SK-MEL-5 (cell line): ENCODE data around the gene CACHD1. TPM values are rescaled to one million over a fixed set of nuclear protein-coding genes. Genes with fewer than 3 reads are reported as not detected.

Source experiments
- DNase-seq: peaks from one replicate; pipeline ENCODE4 v3.0.0-alpha.2; 2016; ENCODE audit warnings: low read depth, low spot score
- in situ Hi-C: cut with HindIII; loops from 2 replicates; pipeline ENCODE4 v1.10.0; 2016; ENCODE audit warnings: low sequenced_read_pairs, high pct_unique_total_duplicates, low pct_unique_long_range_greater_than_20kb
- total RNA-seq: library from RNA; depleted of rRNA; stranded (reverse); fragments of >200 nt; shearing (Covaris generic); gene quantifications from 2 replicates; pipeline ENCODE4 v1.2.3, GENCODE V29; 2014

Gene CACHD1
- total RNA-seq, 1 experiment from 2014 or later = 6.9 TPM

DNA sequence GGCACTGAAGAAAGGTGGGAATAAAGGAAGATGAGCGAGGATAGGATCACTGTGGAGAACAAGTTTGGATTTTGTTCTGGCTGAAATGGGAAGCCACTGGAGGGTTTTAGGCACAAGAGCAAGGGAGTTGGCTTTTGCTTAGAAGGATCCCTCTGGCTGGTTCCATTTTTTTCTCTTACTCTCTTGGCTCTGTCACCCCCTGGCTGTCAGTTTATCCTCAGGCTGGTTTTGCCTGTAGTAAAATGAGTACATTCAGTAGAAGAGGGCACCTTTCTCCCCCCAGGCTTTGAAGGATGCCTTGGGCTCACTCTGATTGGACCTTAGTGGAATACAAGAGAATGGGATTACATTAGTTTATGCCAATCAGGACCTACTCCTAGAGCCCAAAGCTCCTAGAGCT, 17.1 kb downstream of the CACHD1 start:
- in situ Hi-C loops = no loop called here
- DNase-seq = peak; percentile 50

DNA sequence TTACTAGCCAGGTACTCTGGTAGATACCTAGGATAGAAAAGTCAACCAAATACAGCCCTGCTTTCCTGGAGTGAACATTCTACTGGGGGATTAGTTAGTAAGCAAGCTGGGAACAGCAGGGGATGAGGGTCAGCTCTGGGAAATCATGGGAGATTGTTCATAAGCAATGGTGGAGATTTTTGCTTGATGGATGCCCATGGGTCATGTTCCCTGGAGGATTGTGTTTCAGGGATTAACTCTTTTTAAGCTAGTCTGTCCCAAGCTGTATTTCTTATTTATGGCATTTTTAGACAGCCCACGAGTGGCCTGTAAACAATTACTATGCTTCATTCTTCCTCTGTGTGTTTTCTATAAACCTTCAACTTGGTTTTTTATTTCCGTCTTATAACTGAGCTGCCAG, 18.9 kb downstream of the CACHD1 start:
- in situ Hi-C loops = no loop called here
- DNase-seq = no peak

GRCh38 chr1:64489707-64490106, 19.8 kb downstream of the CACHD1 start:
- in situ Hi-C loops = no loop called here
- no peak for DNase-seq

GRCh38 chr1:64490213-64490818, 20.4 kb downstream of the CACHD1 start:
- in situ Hi-C loops = no loop called here
- DNase-seq = no peak

GRCh38 chr1:64492424-64492823, 22.5 kb downstream of the CACHD1 start:
- in situ Hi-C loops = no loop called here
- no peak for DNase-seq

DNA sequence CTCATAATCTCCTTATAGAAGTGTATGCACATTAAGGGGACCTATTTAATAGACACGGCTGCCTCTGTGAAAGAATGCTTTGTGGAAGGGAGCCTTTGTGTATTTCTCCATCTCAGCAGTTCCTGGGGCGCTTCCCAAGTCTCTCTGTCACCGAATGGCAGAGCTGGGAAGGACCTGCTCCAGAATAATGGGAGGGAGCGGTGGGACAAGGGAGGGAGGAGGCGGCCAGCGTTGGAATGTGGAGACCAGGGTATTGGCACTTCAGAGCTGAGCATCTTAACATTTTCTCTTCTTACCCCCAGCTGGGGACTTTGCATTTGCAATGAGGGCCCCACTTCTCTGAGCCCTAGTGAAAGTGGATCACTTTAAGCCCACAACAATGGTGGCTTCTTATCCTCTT, 23.9 kb downstream of the CACHD1 start:
- DNase-seq = no peak
- in situ Hi-C loops = no loop called here

- DNase-seq = no peak
- in situ Hi-C loops = no loop called here
Measured at GRCh38 chr1:64494659-64495058, 24.7 kb downstream of the CACHD1 start.

GRCh38 chr1:64495878-64496277, 25.9 kb downstream of the CACHD1 start:
- no peak for DNase-seq
- in situ Hi-C loops = no loop called here

GRCh38 chr1:64496606-64497005, 26.7 kb downstream of the CACHD1 start:
- DNase-seq = no peak
- in situ Hi-C loops = no loop called here

DNA sequence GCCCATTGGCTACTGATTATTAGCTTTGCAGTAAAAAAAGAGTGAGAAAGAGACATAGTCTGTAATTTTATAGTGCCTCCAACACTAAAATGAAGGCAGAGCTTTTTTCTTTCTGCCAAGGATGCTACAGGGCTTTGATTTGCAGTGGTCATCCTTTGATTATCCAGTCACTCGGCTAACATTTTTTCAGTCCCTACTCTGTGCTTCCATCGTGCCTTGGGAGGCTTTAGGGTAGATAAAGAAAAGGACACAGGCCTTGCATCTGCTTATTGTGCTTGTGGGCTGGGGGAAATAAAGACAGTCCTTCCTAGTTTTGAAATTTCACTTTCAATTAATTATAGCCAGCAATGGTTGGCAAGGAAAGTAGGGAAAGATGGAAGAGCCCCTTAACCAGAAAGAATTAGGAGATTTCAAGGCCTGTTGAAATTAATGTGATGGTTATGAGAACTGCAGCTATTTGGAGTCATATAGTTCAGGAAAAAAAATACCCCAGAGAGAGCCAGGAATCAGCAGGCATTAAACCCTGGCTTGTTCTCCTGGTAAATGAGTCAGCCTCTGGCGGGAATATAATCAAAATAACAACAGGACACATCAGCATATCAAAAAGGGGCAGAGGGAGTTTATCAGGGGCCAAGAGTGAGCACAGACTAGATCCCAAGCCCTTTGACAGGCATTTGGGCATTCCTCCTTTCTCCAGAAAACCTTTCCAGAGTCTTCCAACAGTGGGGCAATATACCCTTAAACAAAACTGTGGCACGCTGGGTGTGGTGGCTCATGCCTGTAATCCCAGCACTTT, 27.4 kb downstream of the CACHD1 start:
- in situ Hi-C loops = no loop called here
- DNase-seq = no peak

DNA sequence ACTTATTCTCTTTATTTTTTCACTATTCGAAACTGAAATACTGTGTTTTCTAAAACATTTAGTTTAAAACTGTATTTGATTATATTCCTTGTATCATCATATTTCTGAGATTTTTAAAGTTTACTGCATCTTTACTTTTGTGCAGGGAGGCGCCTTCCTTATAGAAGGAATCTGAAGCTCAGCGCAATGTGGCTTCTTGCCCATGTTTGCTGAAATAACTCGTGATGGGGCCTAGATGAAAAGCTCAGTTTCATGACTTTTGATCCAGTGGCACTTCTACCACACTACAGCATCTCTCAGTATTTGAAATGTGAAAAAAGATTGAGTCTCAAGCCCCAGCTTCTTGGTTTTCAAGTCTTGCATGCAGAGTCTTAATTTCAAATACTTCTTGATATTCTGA, 28.4 kb downstream of the CACHD1 start:
- no peak for DNase-seq
- in situ Hi-C loops = no loop called here

DNA sequence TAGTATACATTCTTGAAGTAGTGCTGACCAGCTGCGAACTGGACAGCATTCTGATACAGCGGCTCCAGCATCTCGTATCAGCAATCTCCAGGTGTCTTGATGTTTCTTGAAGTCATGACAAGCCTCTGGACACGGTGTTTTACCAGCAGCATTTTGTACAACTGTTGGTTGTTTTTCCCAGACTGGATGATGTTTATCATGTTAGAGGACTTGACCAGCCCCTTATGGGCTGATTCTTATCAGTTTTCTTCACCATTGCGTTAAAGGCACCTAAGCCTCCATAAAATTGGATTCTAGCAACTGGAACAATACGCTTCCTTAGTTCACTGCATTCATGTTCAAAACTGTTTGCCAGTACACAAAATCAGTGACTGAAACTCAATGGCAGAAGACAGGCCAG, 29.1 kb downstream of the CACHD1 start:
- DNase-seq = no peak
- in situ Hi-C loops = no loop called here

- peak; percentile 49 for DNase-seq
- in situ Hi-C loops = no loop called here
Measured at GRCh38 chr1:64499966-64500365, 30.0 kb downstream of the CACHD1 start.

DNA sequence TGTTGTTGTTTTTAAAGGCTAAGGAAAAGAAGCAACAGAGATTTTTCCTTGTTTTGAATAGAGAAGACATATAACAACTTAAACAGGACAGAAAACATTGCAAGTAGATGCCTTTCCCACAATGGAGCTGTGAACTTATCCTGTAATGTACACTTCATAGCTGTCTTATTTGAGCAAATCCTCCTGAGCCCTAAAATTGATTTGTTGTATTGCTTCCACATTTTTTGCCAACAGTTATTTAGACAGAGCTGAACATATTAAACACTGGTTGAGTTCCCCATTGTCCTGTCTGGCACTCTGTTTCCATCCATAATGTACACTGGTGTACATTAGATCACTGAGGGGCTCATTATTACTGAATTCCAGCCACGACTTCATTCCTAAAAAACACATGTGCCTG, 32.2 kb downstream of the CACHD1 start:
- in situ Hi-C loops = no loop called here
- no peak for DNase-seq

DNA sequence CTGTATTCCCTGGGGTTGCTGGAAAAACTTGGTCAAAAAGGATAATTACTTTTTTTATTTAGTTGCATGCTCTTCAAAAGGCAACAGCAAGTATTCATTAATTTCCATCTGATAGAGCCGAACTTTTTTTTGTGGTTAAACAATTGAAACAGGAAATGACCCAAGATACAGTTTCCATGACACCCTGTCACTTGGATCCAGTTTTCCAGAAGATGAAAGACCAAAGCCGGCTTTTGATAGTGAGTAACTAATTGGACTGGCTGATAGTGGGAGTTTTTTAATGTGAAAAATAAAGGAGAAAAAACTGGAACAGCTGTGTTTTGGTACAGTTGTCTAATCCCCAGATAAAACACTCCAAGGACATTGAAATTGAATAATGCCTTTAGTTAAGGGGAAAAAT, 33.0 kb downstream of the CACHD1 start:
- no peak for DNase-seq
- in situ Hi-C loops = no loop called here

DNA sequence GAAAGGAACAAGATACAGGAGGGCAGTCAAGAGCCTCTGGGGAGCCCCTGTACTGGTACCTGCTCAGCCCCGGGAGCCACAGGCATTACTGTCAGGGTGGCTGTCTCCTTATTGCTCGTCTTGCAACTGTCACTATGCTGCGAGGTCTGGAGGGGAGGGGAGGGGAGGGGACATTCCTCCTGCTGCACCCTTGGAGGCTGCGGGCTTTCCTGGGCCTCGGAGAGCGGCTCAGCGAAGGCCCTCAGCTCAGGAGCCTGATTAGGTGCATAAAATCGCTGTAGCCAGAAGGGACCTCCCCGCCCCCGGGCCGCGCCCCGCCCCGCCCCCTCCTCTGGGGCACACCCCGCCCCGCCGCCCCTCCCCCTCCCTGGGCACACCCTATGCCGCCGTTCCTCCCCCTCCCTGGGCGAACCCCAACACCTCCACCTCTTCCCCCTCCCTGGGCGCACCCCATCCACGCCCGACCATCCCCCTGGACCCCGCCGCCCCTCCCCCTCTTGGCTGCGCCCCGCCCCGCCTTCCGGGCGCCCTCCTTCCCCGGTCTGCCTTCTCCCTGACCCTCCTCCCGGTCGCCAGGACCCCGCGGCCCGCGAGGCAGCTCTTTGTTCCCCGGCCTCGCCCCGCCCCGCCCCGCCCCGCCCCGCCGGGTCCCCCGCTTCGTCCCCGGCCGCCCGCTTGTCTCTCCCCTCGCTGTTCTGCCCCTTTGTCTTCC, 35.5 kb downstream of the CACHD1 start:
- no peak for DNase-seq
- in situ Hi-C loops = no loop called here

DNA sequence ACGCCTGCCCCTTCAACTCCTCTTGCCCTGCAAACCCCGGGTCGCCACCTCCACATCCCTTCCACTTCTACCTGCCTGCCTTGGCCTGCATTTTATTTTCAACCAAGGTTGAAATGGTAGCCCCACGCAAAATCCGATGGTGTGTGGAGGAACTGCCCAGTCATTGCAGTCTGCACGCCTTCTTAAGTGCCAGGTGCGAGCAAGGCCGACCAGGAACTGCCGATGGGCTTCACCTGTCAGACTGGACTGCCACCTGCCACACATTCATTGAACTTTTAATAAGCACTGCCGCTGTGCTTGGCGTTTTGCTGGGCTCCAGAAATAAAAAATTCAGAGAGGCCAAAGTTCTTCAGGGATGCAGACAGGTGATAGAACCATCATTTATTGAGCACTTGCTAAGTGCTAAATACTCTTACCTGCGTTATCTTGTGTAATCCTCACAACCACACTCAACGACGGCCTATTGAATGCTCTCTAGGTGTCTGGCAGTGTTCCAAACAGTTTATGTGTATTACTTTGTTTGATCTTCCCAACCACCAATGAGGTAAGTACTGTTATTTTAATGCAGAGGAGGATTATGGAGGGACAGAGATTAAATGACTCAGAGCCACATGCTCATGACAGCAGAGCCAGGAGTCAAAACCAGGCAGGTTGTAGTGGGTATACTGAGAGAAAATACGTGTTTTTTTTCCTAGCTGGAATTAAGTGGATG, 36.2 kb downstream of the CACHD1 start:
- in situ Hi-C loops = no loop called here
- DNase-seq = no peak

GRCh38 chr1:64508629-64509028, 38.7 kb downstream of the CACHD1 start:
- in situ Hi-C loops = no loop called here
- no peak for DNase-seq
